ENCODE results near the gene KCNG2. TPM values are rescaled to one million over a fixed set of nuclear protein-coding genes. Genes with fewer than 3 reads are reported as not detected.

KCNG2 gene
- total RNA-seq, 8 experiments from 2014 or later: 0.16 to 0.76 (median 0.19) TPM; not detected in 2

DNA sequence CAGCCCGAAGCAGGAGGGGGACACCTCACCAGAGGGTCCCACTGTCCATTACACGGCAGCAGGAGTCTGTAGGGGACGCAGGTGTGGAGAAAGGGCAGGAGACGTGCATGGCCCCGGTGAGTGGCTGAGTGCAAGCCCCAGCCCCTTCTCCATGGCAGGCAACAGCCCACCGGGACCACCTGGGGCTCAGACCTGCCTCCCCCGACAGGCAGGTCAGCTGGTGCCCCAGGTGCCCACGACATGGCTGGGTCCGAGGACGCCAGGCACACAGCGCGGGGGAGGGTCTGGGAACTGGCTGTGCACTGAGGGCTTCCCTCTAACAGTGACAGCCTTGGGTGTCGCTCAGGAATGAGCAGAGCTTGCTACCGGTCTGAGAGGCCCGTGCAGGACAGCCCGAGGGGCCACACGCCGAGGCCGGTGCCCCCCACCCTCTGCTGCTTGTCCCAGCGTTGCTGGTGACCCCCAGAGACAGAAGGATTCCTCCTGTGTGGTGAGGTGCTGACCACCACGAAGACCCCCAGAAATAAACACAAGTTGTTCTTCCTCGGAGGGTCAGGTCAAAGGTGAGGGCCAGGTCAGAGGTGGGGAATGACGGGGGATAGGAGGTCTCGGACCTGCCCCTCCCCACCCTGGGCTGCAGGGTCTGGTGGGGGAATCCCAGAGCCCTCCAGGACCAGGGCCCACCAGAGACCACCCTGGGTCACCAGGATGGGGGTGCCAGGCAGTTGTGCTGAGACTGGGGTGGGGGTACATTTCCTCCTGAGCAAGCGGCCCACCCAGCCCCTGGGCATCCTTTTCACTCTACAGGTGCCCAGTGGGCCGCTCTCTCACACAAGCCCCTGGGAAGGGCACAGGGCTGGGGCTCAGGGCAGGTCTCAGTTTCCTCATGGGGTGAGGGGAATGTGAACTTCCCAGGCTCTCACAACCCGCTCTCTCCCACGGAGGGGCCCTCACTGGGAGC, 103.2 kb downstream of the KCNG2 start:
- no peak for ATAC-seq (replicated peaks in 6 of 8)
- whole genome bisulfite sequencing, 10 experiments: 92 to 100% (median 93%) methylated on average over 1 to 3 of the region's 28 CpGs; no CpG with 5 or more reads in 7 of the 10 experiments

GRCh38 chr18:79901665-79902064, 103.9 kb downstream of the KCNG2 start:
- Histone ChIP-seq H3K4me3 (no peak overlapping the region), H3K4me1 (replicated peaks in 1 of 2) (no peaks in the 10 kb centered on the region), H3K27ac (no peak overlapping the region)
- no peak for ATAC-seq (replicated peaks in 6 of 8)
- in situ Hi-C loops (cut with MboI; ENCODE audit: low pct_unique_long_range_greater_than_20kb in 2 of 9, low sequenced_read_pairs in 9 of 9, unreplicated experiment in 9 of 9): no loop called here
- WGBS, 10 experiments: 50 to 97% (median 83%) methylated on average over 1 to 6 of the region's 13 CpGs; no CpG with 5 or more reads in 4 of the 10 experiments

More for the DNA sequence above, 103.2 kb downstream of the KCNG2 start:
- Histone ChIP-seq H3K4me1 (replicated peaks in 1 of 2) (no peaks in the 10 kb centered on the region), H3K4me3 (no peak overlapping the region), H3K27ac (no peak overlapping the region)
- in situ Hi-C loops (cut with MboI; ENCODE audit: low pct_unique_long_range_greater_than_20kb in 2 of 9, low sequenced_read_pairs in 9 of 9, unreplicated experiment in 9 of 9): no loop called here

DNA sequence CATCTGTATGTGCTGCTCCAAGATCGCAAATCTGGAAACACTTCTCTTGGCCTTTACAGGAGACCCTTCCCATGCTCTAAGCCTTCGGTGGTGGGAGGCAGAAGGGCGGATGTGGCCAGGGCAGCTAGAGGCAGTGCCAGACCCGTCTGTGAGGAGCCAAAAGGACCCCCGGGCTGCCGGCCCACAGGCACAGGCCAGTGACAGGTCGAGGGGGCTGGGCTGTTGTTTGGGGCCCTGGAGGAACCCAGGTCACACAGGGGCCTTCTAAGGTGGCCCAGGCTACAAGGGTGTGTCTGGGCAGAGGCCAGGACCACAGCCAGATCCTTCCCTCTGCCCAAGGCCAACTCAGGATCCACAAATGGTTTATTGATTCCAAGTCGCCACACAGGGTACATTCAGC, 104.3 kb downstream of the KCNG2 start:
- in situ Hi-C loops (cut with MboI; ENCODE audit: low pct_unique_long_range_greater_than_20kb in 2 of 9, low sequenced_read_pairs in 9 of 9, unreplicated experiment in 9 of 9): no loop called here

GRCh38 chr18:79902640-79903039, 104.9 kb downstream of the KCNG2 start:
- ATAC-seq (replicated peaks in 6 of 8): no peak
- Histone ChIP-seq H3K4me3 (no peak overlapping the region), H3K4me1 (replicated peaks in 1 of 2) (no peaks in the 10 kb centered on the region), H3K27ac (no peak overlapping the region)
- in situ Hi-C loops (cut with MboI; ENCODE audit: low pct_unique_long_range_greater_than_20kb in 2 of 9, low sequenced_read_pairs in 9 of 9, unreplicated experiment in 9 of 9): no loop called here
- 93 to 100% (median 99%) methylated on average over 1 to 6 of the region's 20 CpGs; no CpG with 5 or more reads in 6 of the 10 experiments for WGBS, 10 experiments

More for the DNA sequence above, 104.3 kb downstream of the KCNG2 start:
- 60 to 100% (median 100%) methylated on average over 1 to 2 of the region's 8 CpGs; no CpG with 5 or more reads in 5 of the 10 experiments for WGBS, 10 experiments
- Histone ChIP-seq H3K27ac (no peak overlapping the region), H3K4me3 (no peak overlapping the region), H3K4me1 (replicated peaks in 1 of 2) (no peaks in the 10 kb centered on the region)
- no peak for ATAC-seq (replicated peaks in 6 of 8)

GRCh38 chr18:79903071-79903635, 105.4 kb downstream of the KCNG2 start:
- no peak overlapping the region for H3K4me3 ChIP-seq
- no peak for ATAC-seq (replicated peaks in 6 of 8)
- WGBS, 10 experiments: 89 to 98% (median 94%) methylated on average over 3 to 7 of the region's 28 CpGs; no CpG with 5 or more reads in 6 of the 10 experiments
- no peaks in the 10 kb centered on the region for H3K4me1 ChIP-seq (replicated peaks in 1 of 2)
- H3K27ac ChIP-seq: no peak overlapping the region
- in situ Hi-C loops (cut with MboI; ENCODE audit: low pct_unique_long_range_greater_than_20kb in 2 of 9, low sequenced_read_pairs in 9 of 9, unreplicated experiment in 9 of 9): no loop called here

DNA sequence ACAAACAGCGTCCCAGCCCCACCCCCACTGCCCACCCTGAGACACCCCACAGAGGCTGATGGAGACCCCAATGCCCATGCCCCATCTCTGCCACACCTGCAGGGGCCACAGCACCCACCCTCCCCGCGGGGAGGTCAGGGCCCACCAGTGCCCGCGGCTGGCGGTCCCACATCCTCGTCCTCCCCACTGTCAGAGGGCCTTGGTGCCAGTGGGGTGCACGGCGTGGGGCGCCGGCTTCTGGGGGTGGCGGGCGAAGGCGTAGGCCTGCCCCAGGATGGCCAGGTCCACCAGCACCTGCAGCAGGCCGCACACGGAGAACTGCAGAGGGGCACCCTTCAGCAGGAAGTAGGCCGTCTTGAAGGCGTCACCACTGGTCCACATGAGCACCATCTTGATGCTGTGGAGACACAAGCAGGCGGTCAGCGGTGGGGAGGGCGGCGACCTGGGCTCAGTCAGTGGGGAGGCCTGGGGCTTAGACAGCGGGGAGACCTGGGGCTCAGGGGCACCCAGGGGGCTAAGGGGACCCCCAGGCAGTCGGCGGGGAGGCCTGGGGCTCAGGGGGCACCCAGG, 106.1 kb downstream of the KCNG2 start:
- Histone ChIP-seq H3K4me1 (replicated peaks in 1 of 2) (no peaks in the 10 kb centered on the region), H3K4me3 (no peak overlapping the region), H3K27ac (no peak overlapping the region)
- in situ Hi-C loops (cut with MboI; ENCODE audit: low pct_unique_long_range_greater_than_20kb in 2 of 9, low sequenced_read_pairs in 9 of 9, unreplicated experiment in 9 of 9): no loop called here
- WGBS, 10 experiments: no CpG with 5 or more reads among the region's 25 CpGs
- ATAC-seq (replicated peaks in 6 of 8): no peak

GRCh38 chr18:79904357-79905147, 106.8 kb downstream of the KCNG2 start:
- 84 to 100% (median 98%) methylated on average over 2 to 12 of the region's 27 CpGs; no CpG with 5 or more reads in 5 of the 10 experiments for WGBS, 10 experiments
- Histone ChIP-seq H3K4me3 (no peak overlapping the region), H3K27ac (no peak overlapping the region), H3K4me1 (replicated peaks in 1 of 2) (no peaks in the 10 kb centered on the region)
- ATAC-seq (replicated peaks in 6 of 8): peak in 4 of 8 experiments; percentile 18 to 68 (median 25)
- in situ Hi-C loops (cut with MboI; ENCODE audit: low pct_unique_long_range_greater_than_20kb in 2 of 9, low sequenced_read_pairs in 9 of 9, unreplicated experiment in 9 of 9): no loop called here

- H3K27ac ChIP-seq: no peak overlapping the region
- H3K4me3 ChIP-seq: no peak overlapping the region
- in situ Hi-C loops (cut with MboI; ENCODE audit: low pct_unique_long_range_greater_than_20kb in 2 of 9, low sequenced_read_pairs in 9 of 9, unreplicated experiment in 9 of 9): no loop called here
- H3K4me1 ChIP-seq (replicated peaks in 1 of 2): no peaks in the 10 kb centered on the region
- ATAC-seq (replicated peaks in 6 of 8): peak in 1 of 8 experiments; percentile 34
- 70 to 100% (median 89%) methylated on average over 1 to 13 of the region's 21 CpGs; no CpG with 5 or more reads in 4 of the 10 experiments for WGBS, 10 experiments
Measured at GRCh38 chr18:79905389-79905911, 107.7 kb downstream of the KCNG2 start.

- in situ Hi-C loops (cut with MboI; ENCODE audit: low pct_unique_long_range_greater_than_20kb in 2 of 9, low sequenced_read_pairs in 9 of 9, unreplicated experiment in 9 of 9): no loop called here
- Histone ChIP-seq H3K4me1 (replicated peaks in 1 of 2) (no peaks in the 10 kb centered on the region), H3K27ac (no peak overlapping the region), H3K4me3 (no peak overlapping the region)
- 33 to 93% (median 88%) methylated on average over 1 of the region's 1 CpG; no CpG with 5 or more reads in 3 of the 10 experiments for WGBS, 10 experiments
- no peak for ATAC-seq (replicated peaks in 6 of 8)
Measured at GRCh38 chr18:79905993-79906392, 108.3 kb downstream of the KCNG2 start.

DNA sequence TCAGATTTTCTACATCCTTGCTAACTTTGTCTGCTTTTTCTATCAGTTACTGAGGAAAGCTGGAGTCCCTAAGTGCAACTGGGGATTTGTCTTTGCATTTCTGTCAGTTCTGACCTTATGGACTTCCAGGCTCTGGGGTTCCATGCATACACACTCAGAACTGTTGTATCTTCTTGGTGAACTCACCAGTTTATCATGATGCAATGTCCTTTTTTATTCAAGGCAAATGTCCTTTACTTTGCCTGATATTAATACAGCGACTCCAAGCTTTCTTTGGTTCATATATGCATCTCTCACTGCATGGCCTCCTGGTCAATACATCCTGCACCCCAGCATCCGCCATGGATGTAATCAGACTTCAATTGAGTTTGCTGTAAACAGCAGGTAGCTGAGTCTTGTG, 109.0 kb downstream of the KCNG2 start:
- WGBS, 10 experiments: 92 to 100% (median 100%) methylated on average over 1 to 2 of the region's 2 CpGs; no CpG with 5 or more reads in 1 of the 10 experiments
- Histone ChIP-seq H3K27ac (no peak overlapping the region), H3K4me3 (no peak overlapping the region), H3K4me1 (replicated peaks in 1 of 2) (peaks cover 0 to 3% of the 10 kb centered on the region in 2 donors)
- in situ Hi-C loops (cut with MboI; ENCODE audit: low pct_unique_long_range_greater_than_20kb in 2 of 9, low sequenced_read_pairs in 9 of 9, unreplicated experiment in 9 of 9): no loop called here
- no peak for ATAC-seq (replicated peaks in 6 of 8)

DNA sequence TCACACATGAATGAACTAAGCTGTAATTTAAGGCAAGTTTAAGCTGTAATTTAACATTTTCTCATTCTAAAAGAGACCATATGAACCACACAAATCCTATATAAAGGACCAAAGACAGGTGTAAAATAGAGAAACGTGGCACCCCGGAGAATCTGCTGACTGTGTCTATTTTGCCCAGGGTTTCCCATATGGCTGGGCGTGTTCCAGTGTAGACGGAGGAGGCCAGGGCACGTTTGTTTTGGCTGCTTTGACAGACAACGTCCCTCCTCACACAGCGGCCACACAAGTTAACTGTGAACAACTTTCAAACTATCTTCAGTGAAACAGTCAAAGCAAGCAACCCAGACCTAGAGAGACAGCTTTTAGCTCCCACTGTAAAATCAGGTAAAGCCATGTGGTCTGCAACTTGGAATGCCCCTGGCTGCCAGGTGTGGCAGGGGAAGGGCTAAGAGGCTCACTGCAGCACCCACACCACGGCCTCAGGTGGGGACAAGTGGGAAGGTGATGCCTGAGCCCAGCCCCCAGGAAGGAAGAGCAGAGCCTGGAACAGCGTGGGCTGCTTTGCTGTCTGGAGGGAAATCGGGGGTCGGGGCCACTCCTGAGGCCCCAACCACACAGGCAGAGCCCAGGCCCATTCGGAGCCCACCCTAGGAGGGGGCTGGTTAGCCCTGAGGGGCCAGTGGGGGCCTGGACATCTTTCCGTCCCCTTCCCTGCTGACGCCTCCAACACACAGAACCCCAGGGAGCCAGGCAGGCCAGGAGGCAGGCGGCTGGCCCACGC, 113.0 kb downstream of the KCNG2 start:
- peak overlapping the region; percentile 11 to 26 for H3K27ac ChIP-seq
- H3K4me3 ChIP-seq: no peak overlapping the region
- in situ Hi-C loops (cut with MboI; ENCODE audit: low pct_unique_long_range_greater_than_20kb in 2 of 9, low sequenced_read_pairs in 9 of 9, unreplicated experiment in 9 of 9): no loop called here
- H3K4me1 ChIP-seq (replicated peaks in 1 of 2): peaks cover 0 to 8% of the 10 kb centered on the region in 2 donors
- 80 to 93% (median 90%) methylated on average over 3 to 8 of the region's 16 CpGs; no CpG with 5 or more reads in 4 of the 10 experiments for WGBS, 10 experiments
- ATAC-seq (replicated peaks in 6 of 8): no peak
